Caco-2 (cell line): Measurements from ENCODE around the gene MLPH. TPM values are rescaled to one million over a fixed set of nuclear protein-coding genes. Genes with fewer than 3 reads are reported as not detected.
"Not testable (repeated sequence)": the region's sequence is repeated elsewhere in the genome, so short reads cannot be mapped to it uniquely, and the experiment has no call there.

Experiments used
- BruUV-seq: library from RNA; stranded (reverse); fragments of 400-500 nt; replicated peaks from 2 replicates; lab custom pipeline; 2021; lab: Mats Ljungman, UMichigan
- CTCF ChIA-PET: fragments of 300-600 bp; sonication (Branson Sonifier 250); formaldehyde crosslinking; loops from one replicate; lab custom pipeline; 2022; ENCODE audit warnings: antibody characterized with exemption; lab: Charles Lee
- POLR2A ChIA-PET: fragments of 300-600 bp; sonication (Branson Sonifier 250); formaldehyde crosslinking; loops from one replicate; lab custom pipeline; 2022; ENCODE audit warnings: antibody characterized with exemption; lab: Charles Lee
- DNase-seq, 2 experiments: peaks; one replicate each; pipeline versions ENCODE4 v3.0.0 to v3.0.0-alpha.2; 2020 to 2022
- H3K27me3 ChIP-seq: replicated peaks from 2 replicates; pipeline ENCODE4 v1.6.0; 2011; ENCODE audit warnings: low read length; ENCODE audit not compliant: control insufficient read depth, insufficient read depth
- H3K36me3 ChIP-seq: 2 replicates; pipeline ENCODE4 v1.5.1; 2011; ENCODE audit warnings: low read length; ENCODE audit not compliant: control insufficient read depth, insufficient read depth
- H3K4me1 ChIP-seq: fragments of 250-450 bp; sonication (Bioruptor Pico); 2 replicates; pipeline ENCODE4 v1.5.1; 2020; ENCODE audit warnings: mild to moderate bottlenecking
- H3K4me3 ChIP-seq: 2 replicates; pipeline ENCODE4 v1.5.1; 2011; ENCODE audit warnings: low read depth, mild to moderate bottlenecking, control low read depth, low read length
- H3K9me3 ChIP-seq: fragments of 250-450 bp; sonication (Bioruptor Pico); 2 replicates; pipeline ENCODE4 v1.5.1; 2020; ENCODE audit warnings: mild to moderate bottlenecking, moderate library complexity
- H3K27ac Mint-ChIP-seq: one replicate; pipeline ENCODE4 v1.8.0; 2022; ENCODE audit warnings: mixed read lengths; ENCODE audit not compliant: unreplicated experiment
- H3K27me3 Mint-ChIP-seq: one replicate; pipeline ENCODE4 v1.8.0; 2022; ENCODE audit warnings: mixed read lengths; ENCODE audit not compliant: insufficient read depth, unreplicated experiment
- H3K36me3 Mint-ChIP-seq: one replicate; pipeline ENCODE4 v1.8.0; 2022; ENCODE audit warnings: mild to moderate bottlenecking, mixed read lengths; ENCODE audit not compliant: insufficient read depth, unreplicated experiment
- H3K4me1 Mint-ChIP-seq: one replicate; pipeline ENCODE4 v1.8.0; 2022; ENCODE audit warnings: low read depth, mixed read lengths; ENCODE audit not compliant: unreplicated experiment
- H3K4me3 Mint-ChIP-seq: one replicate; pipeline ENCODE4 v1.8.0; 2022; ENCODE audit warnings: mild to moderate bottlenecking, moderate library complexity, mixed read lengths; ENCODE audit not compliant: unreplicated experiment
- H3K9me3 Mint-ChIP-seq: one replicate; pipeline ENCODE4 v1.8.0; 2022; ENCODE audit warnings: mixed read lengths; ENCODE audit not compliant: unreplicated experiment
- CTCF ChIP-seq, 2 experiments: fragments of 200-600 bp in 1 of 2; IDR thresholded peaks; 1 replicate in 1 of 2; 2 replicates in 1 of 2; pipeline versions ENCODE4 v1.5.1 to v1.8.0; 2011 to 2022; ENCODE audit warnings: antibody characterized with exemption in 1 of 2, control low read depth in 1 of 2, inconsistent platforms in 1 of 2, low read depth in 1 of 2, low read length in 1 of 2, mild to moderate bottlenecking in 1 of 2, moderate library complexity in 1 of 2; ENCODE audit not compliant: insufficient read depth in 1 of 2, severe bottlenecking in 1 of 2, unreplicated experiment in 1 of 2
- intact Hi-C: fragments of 100-400 bp; cut with micrococcal nuclease; formaldehyde crosslinking; loops from one replicate; pipeline ENCODE4 v1.10.0; 2022; ENCODE audit not compliant: unreplicated experiment
- total RNA-seq: library from RNA; stranded (reverse); gene quantifications from 2 replicates; pipeline ENCODE4 v1.2.3, GENCODE V29; 2022

MLPH gene
- total RNA-seq, 1 experiment from 2014 or later: not detected

DNA sequence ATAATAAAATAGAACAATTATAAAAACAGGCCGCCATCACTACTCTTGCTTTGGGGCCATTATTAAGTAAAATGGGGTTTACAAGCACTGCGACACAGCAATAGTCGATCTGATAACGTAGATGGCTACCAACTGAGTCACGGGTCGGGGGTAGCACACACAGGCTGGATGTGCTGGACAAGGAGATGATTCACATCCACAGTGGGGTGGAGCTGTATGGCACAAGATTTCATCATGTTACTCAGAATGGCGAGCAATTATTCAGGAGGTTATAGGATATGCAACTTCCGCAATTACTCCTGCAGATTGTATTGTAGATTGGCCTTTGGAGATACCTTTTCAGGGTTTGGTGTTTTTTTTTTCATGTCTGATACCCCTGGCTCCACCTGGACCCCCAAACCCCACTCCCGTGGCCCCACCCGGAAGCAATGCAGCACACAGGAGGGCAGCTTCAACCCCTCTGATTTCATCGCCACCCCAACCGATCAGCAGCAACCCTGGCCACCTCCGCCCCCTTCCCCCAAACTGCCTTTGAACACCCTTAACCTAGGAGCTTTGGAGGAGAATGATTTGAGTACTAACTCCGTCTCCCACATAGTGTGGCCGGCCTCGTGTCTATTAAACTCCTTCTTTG is 21.4 kb upstream of the MLPH start:
- no peak overlapping the region for H3K4me3 ChIP-seq
- H3K36me3 ChIP-seq: no peaks in the 10 kb centered on the region
- no peaks in the 10 kb centered on the region for H3K9me3 ChIP-seq
- no peaks in the 10 kb centered on the region for H3K4me1 ChIP-seq
- no peaks in the 10 kb centered on the region for H3K36me3 Mint-ChIP-seq
- ChIA-PET POLR2A (no interaction called here), CTCF (no interaction called here)
- no peak overlapping the region for H3K4me3 Mint-ChIP-seq
- no TSS peak for BruUV-seq
- H3K4me1 Mint-ChIP-seq: no peaks in the 10 kb centered on the region
- DNase-seq: no peak
- no peak for TF ChIP-seq CTCF (IDR thresholded peaks at IDR 0.05; ENCODE audit: insufficient read depth in 1 of 2, low read depth in 1 of 2, low read length in 1 of 2, severe bottlenecking in 1 of 2, unreplicated experiment in 1 of 2)
- H3K27me3 Mint-ChIP-seq: peaks cover 5% of the 10 kb centered on the region
- no peaks in the 10 kb centered on the region for H3K27me3 ChIP-seq
- no peak overlapping the region for H3K27ac Mint-ChIP-seq
- intact Hi-C loops: no loop called here
- no peaks in the 10 kb centered on the region for H3K9me3 Mint-ChIP-seq

DNA sequence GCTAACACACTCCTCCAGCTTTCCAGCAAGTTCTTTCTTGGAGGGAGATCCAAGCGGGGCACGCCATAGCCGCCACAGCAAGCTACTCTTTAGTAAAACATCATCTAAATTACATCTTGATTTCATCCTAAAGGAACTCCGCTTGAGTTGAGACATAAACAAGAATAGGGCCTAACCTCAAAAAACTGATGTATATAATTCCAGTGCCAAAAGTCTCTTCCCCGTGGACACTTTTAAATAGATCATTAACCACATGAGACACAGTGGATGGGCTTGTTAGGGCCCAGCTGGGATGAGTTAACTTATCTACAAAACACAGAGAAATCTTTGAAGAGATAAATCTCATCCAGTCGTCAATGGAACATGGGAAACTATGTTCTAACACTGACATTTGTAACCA is 20.8 kb upstream of the MLPH start:
- BruUV-seq: no TSS peak
- no peaks in the 10 kb centered on the region for H3K4me1 ChIP-seq
- H3K9me3 ChIP-seq: no peaks in the 10 kb centered on the region
- Mint-ChIP-seq H3K4me1 (no peaks in the 10 kb centered on the region), H3K4me3 (no peak overlapping the region), H3K9me3 (no peaks in the 10 kb centered on the region), H3K27me3 (peaks cover 2% of the 10 kb centered on the region), H3K27ac (no peak overlapping the region), H3K36me3 (no peaks in the 10 kb centered on the region)
- intact Hi-C loops: no loop called here
- H3K36me3 ChIP-seq: no peaks in the 10 kb centered on the region
- no peak for TF ChIP-seq CTCF (IDR thresholded peaks at IDR 0.05; ENCODE audit: insufficient read depth in 1 of 2, low read depth in 1 of 2, low read length in 1 of 2, severe bottlenecking in 1 of 2, unreplicated experiment in 1 of 2)
- ChIA-PET CTCF (no interaction called here), POLR2A (no interaction called here)
- H3K4me3 ChIP-seq: no peak overlapping the region
- no peak for DNase-seq
- H3K27me3 ChIP-seq: no peaks in the 10 kb centered on the region

GRCh38 chr2:237467447-237468179 is 19.4 kb upstream of the MLPH start:
- intact Hi-C loops: no loop called here
- no TSS peak for BruUV-seq
- POLR2A ChIA-PET: no interaction called here
- no peaks in the 10 kb centered on the region for H3K36me3 Mint-ChIP-seq
- no peak for DNase-seq
- Histone ChIP-seq H3K4me1 (no peaks in the 10 kb centered on the region), H3K4me3 (no peak overlapping the region), H3K27me3 (no peaks in the 10 kb centered on the region), H3K9me3 (no peaks in the 10 kb centered on the region), H3K36me3 (no peaks in the 10 kb centered on the region)
- no peak overlapping the region for H3K27ac Mint-ChIP-seq
- no peak overlapping the region for H3K4me3 Mint-ChIP-seq
- no peaks in the 10 kb centered on the region for H3K27me3 Mint-ChIP-seq
- CTCF ChIA-PET: interaction anchor here (0.6 kb wide), 1 partner anchor 39 kb away, joined by 5 read pairs; no protein-coding TSS in a partner anchor
- H3K4me1 Mint-ChIP-seq: no peaks in the 10 kb centered on the region
- no peak for TF ChIP-seq CTCF (IDR thresholded peaks at IDR 0.05; ENCODE audit: insufficient read depth in 1 of 2, low read depth in 1 of 2, low read length in 1 of 2, severe bottlenecking in 1 of 2, unreplicated experiment in 1 of 2)
- no peaks in the 10 kb centered on the region for H3K9me3 Mint-ChIP-seq

DNA sequence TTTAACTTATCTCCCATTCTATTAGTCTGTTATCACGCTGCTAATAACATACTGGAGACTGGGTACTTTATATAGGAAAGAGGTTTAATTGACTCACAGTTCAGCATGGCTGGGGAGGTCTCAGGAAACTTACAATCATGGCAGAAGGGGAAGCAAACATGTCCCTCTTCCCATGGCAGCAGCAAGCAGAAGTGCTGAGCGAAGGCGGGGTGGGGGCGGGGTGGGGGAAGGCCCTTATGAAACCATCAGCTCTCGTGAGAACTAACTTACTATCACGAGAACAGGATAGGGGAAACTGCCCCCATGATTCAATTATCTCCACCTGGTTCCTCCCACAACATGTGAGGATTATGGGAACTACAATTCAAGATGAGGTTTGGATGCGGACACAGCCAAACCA is 17.6 kb upstream of the MLPH start:
- H3K9me3 Mint-ChIP-seq, H3K4me1 Mint-ChIP-seq, intact Hi-C loops, CTCF ChIA-PET, H3K36me3 Mint-ChIP-seq, H3K27me3 Mint-ChIP-seq, H3K9me3 ChIP-seq, H3K4me3 ChIP-seq, DNase-seq, BruUV-seq, H3K36me3 ChIP-seq, POLR2A ChIA-PET, H3K4me1 ChIP-seq, H3K27ac Mint-ChIP-seq, H3K27me3 ChIP-seq, H3K4me3 Mint-ChIP-seq: not testable (repeated sequence)
